A673 (cell line): ENCODE data around the gene LRRN4. TPM values are rescaled to one million over a fixed set of nuclear protein-coding genes. Genes with fewer than 3 reads are reported as not detected.
"Not testable (repeated sequence)": the region's sequence is repeated elsewhere in the genome, so short reads cannot be mapped to it uniquely, and the experiment has no call there.

Experiments used
- BruUV-seq: library from RNA; stranded (reverse); fragments of 400-500 nt; replicated peaks from 2 replicates; lab custom pipeline; 2021; lab: Mats Ljungman, UMichigan
- CTCF ChIA-PET: fragments of 300-600 bp; sonication (Branson Sonifier 250); formaldehyde crosslinking; loops from one replicate; lab custom pipeline; 2022; ENCODE audit warnings: antibody characterized with exemption; lab: Charles Lee
- POLR2A ChIA-PET: fragments of 300-600 bp; sonication (Branson Sonifier 250); formaldehyde crosslinking; loops from one replicate; lab custom pipeline; 2022; ENCODE audit warnings: antibody characterized with exemption; ENCODE audit not compliant: low non-redundant PET; lab: Charles Lee
- DNase-seq: peaks from one replicate; pipeline ENCODE4 v3.0.0-alpha.2; 2015; ENCODE audit warnings: low spot score
- H3K27ac ChIP-seq: fragments of 200-600 bp; sonication (generic); 2 replicates; pipeline ENCODE4 v1.5.1; 2016; ENCODE audit warnings: mixed run types, low read depth, mild to moderate bottlenecking, mixed read lengths, antibody characterized with exemption, low read length; ENCODE audit not compliant: poor library complexity, severe bottlenecking
- H3K27me3 ChIP-seq: fragments of 200-600 bp; sonication (generic); replicated peaks from 2 replicates; pipeline ENCODE4 v1.6.1; 2017; ENCODE audit warnings: mixed run types, low read depth, mild to moderate bottlenecking, mixed read lengths, antibody characterized with exemption, low read length; ENCODE audit not compliant: insufficient read depth, poor library complexity
- H3K36me3 ChIP-seq: fragments of 200-600 bp; sonication (generic); 2 replicates; pipeline ENCODE4 v1.6.1; 2016; ENCODE audit warnings: mixed run types, mild to moderate bottlenecking, mixed read lengths, antibody characterized with exemption, low read length; ENCODE audit not compliant: insufficient read depth, poor library complexity, severe bottlenecking
- H3K4me1 ChIP-seq: fragments of 200-600 bp; sonication (generic); 2 replicates; pipeline ENCODE4 v1.6.1; 2017; ENCODE audit warnings: mixed run types, mild to moderate bottlenecking, mixed read lengths, antibody characterized with exemption, low read length; ENCODE audit not compliant: insufficient read depth, poor library complexity, severe bottlenecking
- H3K4me3 ChIP-seq: fragments of 200-600 bp; sonication (generic); 2 replicates; pipeline ENCODE4 v1.5.1; 2016; ENCODE audit warnings: low read depth, mixed run types, mild to moderate bottlenecking, mixed read lengths, low read length; ENCODE audit not compliant: poor library complexity, severe bottlenecking
- H3K9me3 ChIP-seq: fragments of 200-600 bp; sonication (generic); 2 replicates; pipeline ENCODE4 v1.6.1; 2016; ENCODE audit warnings: mixed run types, low read depth, mild to moderate bottlenecking, mixed read lengths, antibody characterized with exemption, low read length; ENCODE audit not compliant: poor library complexity, severe bottlenecking
- EZH2 ChIP-seq: fragments of 200-600 bp; sonication (generic); IDR thresholded peaks from 2 replicates; pipeline ENCODE4 v1.6.1; 2017; ENCODE audit warnings: borderline replicate concordance, low read depth, mild to moderate bottlenecking, mixed read lengths, antibody characterized with exemption, low read length; ENCODE audit not compliant: poor library complexity, severe bottlenecking
- intact Hi-C: fragments of 100-400 bp; cut with micrococcal nuclease; formaldehyde crosslinking; loops from one replicate; pipeline ENCODE4 v1.10.0; 2022; ENCODE audit not compliant: unreplicated experiment
- total RNA-seq: library from RNA; stranded (reverse); gene quantifications from 2 replicates; pipeline ENCODE4 v1.2.3, GENCODE V29; 2021
- TF ChIP-seq, protein P1 (sequence below): fragments of 300-800, 200-600 bp; sonication (generic); conservative IDR thresholded peaks from 2 replicates; pipeline ENCODE4 v1.5.1; 2017; ENCODE audit warnings: low read depth, mild to moderate bottlenecking, antibody characterized with exemption, low read length, moderate library complexity, mixed read lengths

The LRRN4 gene
- total RNA-seq, 1 experiment from 2014 or later: not detected

GRCh38 chr20:6057139-6057538, 3.3 kb upstream of the LRRN4 start:
- no peak for DNase-seq
- ChIA-PET POLR2A (no interaction called here), CTCF (interaction anchor here (0.6 kb wide), 1 partner anchor 288 kb away, joined by 3 read pairs; no protein-coding TSS in a partner anchor)
- Histone ChIP-seq H3K9me3 (no peaks in the 10 kb centered on the region), H3K36me3 (no peaks in the 10 kb centered on the region), H3K27me3 (peaks cover 13% of the 10 kb centered on the region), H3K27ac (no peak overlapping the region), H3K4me3 (no peak overlapping the region), H3K4me1 (no peaks in the 10 kb centered on the region)
- no TSS peak for BruUV-seq
- intact Hi-C loops: no loop called here
- no peak for TF ChIP-seq EZH2
- TF ChIP-seq, protein P1, sequence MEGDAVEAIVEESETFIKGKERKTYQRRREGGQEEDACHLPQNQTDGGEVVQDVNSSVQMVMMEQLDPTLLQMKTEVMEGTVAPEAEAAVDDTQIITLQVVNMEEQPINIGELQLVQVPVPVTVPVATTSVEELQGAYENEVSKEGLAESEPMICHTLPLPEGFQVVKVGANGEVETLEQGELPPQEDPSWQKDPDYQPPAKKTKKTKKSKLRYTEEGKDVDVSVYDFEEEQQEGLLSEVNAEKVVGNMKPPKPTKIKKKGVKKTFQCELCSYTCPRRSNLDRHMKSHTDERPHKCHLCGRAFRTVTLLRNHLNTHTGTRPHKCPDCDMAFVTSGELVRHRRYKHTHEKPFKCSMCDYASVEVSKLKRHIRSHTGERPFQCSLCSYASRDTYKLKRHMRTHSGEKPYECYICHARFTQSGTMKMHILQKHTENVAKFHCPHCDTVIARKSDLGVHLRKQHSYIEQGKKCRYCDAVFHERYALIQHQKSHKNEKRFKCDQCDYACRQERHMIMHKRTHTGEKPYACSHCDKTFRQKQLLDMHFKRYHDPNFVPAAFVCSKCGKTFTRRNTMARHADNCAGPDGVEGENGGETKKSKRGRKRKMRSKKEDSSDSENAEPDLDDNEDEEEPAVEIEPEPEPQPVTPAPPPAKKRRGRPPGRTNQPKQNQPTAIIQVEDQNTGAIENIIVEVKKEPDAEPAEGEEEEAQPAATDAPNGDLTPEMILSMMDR: no peak

DNA sequence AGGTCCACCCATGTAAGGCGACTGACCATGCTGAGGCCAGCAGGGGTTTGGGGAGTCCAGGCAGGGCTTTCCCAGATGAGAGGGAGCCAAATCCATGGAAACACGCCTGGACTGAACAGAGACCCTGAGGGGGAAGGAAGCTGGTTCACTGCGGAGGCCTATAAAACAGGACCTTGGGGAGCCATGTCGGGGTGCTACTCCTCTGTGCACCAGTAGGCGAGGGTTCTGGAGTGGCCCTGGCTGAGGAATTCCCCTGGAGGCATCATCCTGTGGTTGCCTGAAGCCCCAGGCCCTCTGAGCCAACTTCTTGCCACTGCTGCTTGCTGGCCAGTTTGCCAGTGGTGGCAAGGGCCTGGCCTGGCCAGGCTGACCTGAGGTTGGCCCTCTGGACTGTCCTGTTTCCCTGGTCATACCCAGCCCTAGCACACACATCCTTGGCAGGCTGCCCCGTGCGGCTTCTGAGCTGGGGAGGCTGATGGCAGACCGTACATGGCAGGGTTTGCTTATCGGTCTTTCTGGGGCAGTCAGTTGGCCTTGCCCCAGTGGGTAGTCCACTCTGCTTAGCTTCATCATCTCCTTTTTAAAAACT, 2.2 kb upstream of the LRRN4 start:
- TF ChIP-seq, protein P1: no peak
- no peak for TF ChIP-seq EZH2
- BruUV-seq: no TSS peak
- Histone ChIP-seq H3K27me3 (peaks cover 24% of the 10 kb centered on the region), H3K4me3 (no peak overlapping the region), H3K27ac (no peak overlapping the region), H3K9me3 (no peaks in the 10 kb centered on the region), H3K4me1 (no peaks in the 10 kb centered on the region), H3K36me3 (no peaks in the 10 kb centered on the region)
- DNase-seq: no peak
- CTCF ChIA-PET: no interaction called here
- POLR2A ChIA-PET: no interaction called here
- intact Hi-C loops: no loop called here

GRCh38 chr20:6055161-6055783, 1.4 kb upstream of the LRRN4 start:
- POLR2A ChIA-PET: no interaction called here
- CTCF ChIA-PET: no interaction called here

GRCh38 chr20:6054689-6055051, 810 bp upstream of the LRRN4 start:
- CTCF ChIA-PET, POLR2A ChIA-PET, H3K36me3 ChIP-seq, intact Hi-C loops, H3K4me1 ChIP-seq, DNase-seq, BruUV-seq, H3K4me3 ChIP-seq, H3K27ac ChIP-seq, H3K9me3 ChIP-seq: not testable (repeated sequence)
- peaks cover 25% of the 10 kb centered on the region for H3K27me3 ChIP-seq

More at GRCh38 chr20:6055161-6055783, 1.4 kb upstream of the LRRN4 start:
- no TSS peak for BruUV-seq
- no peak overlapping the region for H3K4me3 ChIP-seq
- no peak overlapping the region for H3K27ac ChIP-seq
- intact Hi-C loops: no loop called here
- no peaks in the 10 kb centered on the region for H3K36me3 ChIP-seq
- peaks cover 25% of the 10 kb centered on the region for H3K27me3 ChIP-seq
- TF ChIP-seq, protein P1: no peak
- TF ChIP-seq EZH2: no peak
- H3K4me1 ChIP-seq: no peaks in the 10 kb centered on the region
- no peak for DNase-seq
- H3K9me3 ChIP-seq: no peaks in the 10 kb centered on the region
